HEK293 (cell line): ENCODE results near the gene KLK6.

Experiments used
- BCL11B ChIP-seq: fragments of 450-650 bp; formaldehyde crosslinking; IDR thresholded peaks from 2 replicates; pipeline ENCODE4 v1.5.1; 2016; ENCODE audit warnings: low read depth, missing biosample characterization, missing genetic modification characterization
- HOXC10 ChIP-seq: sonication (generic); formaldehyde crosslinking; IDR thresholded peaks from 2 replicates; pipeline ENCODE4 v1.8.1; 2023; ENCODE audit warnings: mild to moderate bottlenecking, missing genetic modification reagents
- KLF10 ChIP-seq: fragments of 450-650 bp; IDR thresholded peaks from 2 replicates; pipeline ENCODE4 v1.5.1; 2018; ENCODE audit warnings: missing biosample characterization, mild to moderate bottlenecking, missing genetic modification characterization
- MZF1 ChIP-seq: fragments of 450-650 bp; formaldehyde crosslinking; IDR thresholded peaks from 2 replicates; pipeline ENCODE4 v1.5.1; 2017; ENCODE audit warnings: missing biosample characterization, missing genetic modification characterization, borderline replicate concordance
- OVOL3 ChIP-seq: fragments of 450-650 bp; formaldehyde crosslinking; IDR thresholded peaks from 2 replicates; pipeline ENCODE4 v1.5.1; 2016; ENCODE audit warnings: missing biosample characterization, missing genetic modification characterization
- PBX3 ChIP-seq: sonication (generic); formaldehyde crosslinking; IDR thresholded peaks from 2 replicates; pipeline ENCODE4 v1.8.1; 2022; ENCODE audit warnings: mild to moderate bottlenecking, moderate library complexity, missing genetic modification reagents
- RBAK ChIP-seq: fragments of 450-650 bp; formaldehyde crosslinking; IDR thresholded peaks from 2 replicates; pipeline ENCODE4 v1.5.1; 2016; ENCODE audit warnings: missing biosample characterization, missing genetic modification characterization
- SETDB1 ChIP-seq: IDR thresholded peaks from one replicate; pipeline ENCODE4 v1.6.1; 2017; ENCODE audit warnings: mild to moderate bottlenecking, low read length, moderate library complexity, mixed read lengths; ENCODE audit not compliant: insufficient read length
- TCF7L2 ChIP-seq: IDR thresholded peaks from 2 replicates; pipeline ENCODE4 v1.6.1; 2011; ENCODE audit warnings: low read depth, mild to moderate bottlenecking, inconsistent platforms, low read length, moderate library complexity, borderline replicate concordance
- YY2 ChIP-seq: fragments of 450-650 bp; formaldehyde crosslinking; IDR thresholded peaks from 2 replicates; pipeline ENCODE4 v1.5.1; 2016; ENCODE audit warnings: missing biosample characterization, missing genetic modification characterization
- ZBTB1 ChIP-seq: fragments of 450-650 bp; formaldehyde crosslinking; IDR thresholded peaks from 2 replicates; pipeline ENCODE4 v1.5.1; 2016; ENCODE audit warnings: missing biosample characterization, missing genetic modification characterization
- ZBTB48 ChIP-seq: fragments of 450-650 bp; formaldehyde crosslinking; IDR thresholded peaks from 2 replicates; pipeline ENCODE4 v1.5.1; 2016; ENCODE audit warnings: missing biosample characterization, missing genetic modification characterization
- ZIC2 ChIP-seq: fragments of 450-650 bp; formaldehyde crosslinking; IDR thresholded peaks from 2 replicates; pipeline ENCODE4 v1.5.1; 2016; ENCODE audit warnings: missing biosample characterization, missing genetic modification characterization
- ZNF10 ChIP-seq: fragments of 450-650 bp; formaldehyde crosslinking; IDR thresholded peaks from 2 replicates; pipeline ENCODE4 v1.5.1; 2017; ENCODE audit warnings: missing biosample characterization, missing genetic modification characterization
- ZNF157 ChIP-seq: fragments of 450-650 bp; formaldehyde crosslinking; IDR thresholded peaks from 2 replicates; pipeline ENCODE4 v1.5.1; 2016; ENCODE audit warnings: missing biosample characterization, missing genetic modification characterization
- ZNF175 ChIP-seq: fragments of 450-650 bp; formaldehyde crosslinking; IDR thresholded peaks from 2 replicates; pipeline ENCODE4 v1.5.1; 2016; ENCODE audit warnings: missing biosample characterization, missing genetic modification characterization
- ZNF2 ChIP-seq: fragments of 450-650 bp; formaldehyde crosslinking; IDR thresholded peaks from 2 replicates; pipeline ENCODE4 v1.5.1; 2016; ENCODE audit warnings: missing biosample characterization, missing genetic modification characterization
- ZNF248 ChIP-seq: fragments of 450-650 bp; formaldehyde crosslinking; IDR thresholded peaks from 2 replicates; pipeline ENCODE4 v1.5.1; 2017; ENCODE audit warnings: missing biosample characterization, missing genetic modification characterization
- ZNF280C ChIP-seq: fragments of 450-650 bp; formaldehyde crosslinking; IDR thresholded peaks from 2 replicates; pipeline ENCODE4 v1.5.1; 2016; ENCODE audit warnings: missing biosample characterization, missing genetic modification characterization
- ZNF324 ChIP-seq: fragments of 450-650 bp; formaldehyde crosslinking; IDR thresholded peaks from 2 replicates; pipeline ENCODE4 v1.5.1; 2016; ENCODE audit warnings: missing biosample characterization, missing genetic modification characterization
- ZNF391 ChIP-seq: fragments of 450-650 bp; formaldehyde crosslinking; IDR thresholded peaks from 2 replicates; pipeline ENCODE4 v1.5.1; 2016; ENCODE audit warnings: low read depth, missing biosample characterization, missing genetic modification characterization, borderline replicate concordance
- ZNF416 ChIP-seq: fragments of 450-650 bp; formaldehyde crosslinking; IDR thresholded peaks from 2 replicates; pipeline ENCODE4 v1.5.1; 2016; ENCODE audit warnings: missing biosample characterization, missing genetic modification characterization
- ZNF449 ChIP-seq: fragments of 450-650 bp; formaldehyde crosslinking; IDR thresholded peaks from 2 replicates; pipeline ENCODE4 v1.5.1; 2017; ENCODE audit warnings: missing biosample characterization, mild to moderate bottlenecking, missing genetic modification characterization, moderate library complexity
- ZNF510 ChIP-seq: fragments of 450-650 bp; formaldehyde crosslinking; IDR thresholded peaks from 2 replicates; pipeline ENCODE4 v1.5.1; 2018; ENCODE audit warnings: mild to moderate bottlenecking, missing genetic modification characterization, missing biosample characterization; ENCODE audit not compliant: insufficient replicate concordance
- ZNF514 ChIP-seq: fragments of 450-650 bp; formaldehyde crosslinking; IDR thresholded peaks from 2 replicates; pipeline ENCODE4 v1.5.1; 2016; ENCODE audit warnings: missing biosample characterization, missing genetic modification characterization
- ZNF555 ChIP-seq: fragments of 450-650 bp; formaldehyde crosslinking; conservative IDR thresholded peaks from 2 replicates; pipeline ENCODE4 v1.5.1; 2017; ENCODE audit warnings: missing biosample characterization, mild to moderate bottlenecking, missing genetic modification characterization, inconsistent platforms
- ZNF571 ChIP-seq: fragments of 450-650 bp; formaldehyde crosslinking; IDR thresholded peaks from 2 replicates; pipeline ENCODE4 v1.5.0; 2017; ENCODE audit warnings: missing biosample characterization, missing genetic modification characterization
- ZNF600 ChIP-seq: fragments of 450-650 bp; formaldehyde crosslinking; IDR thresholded peaks from 2 replicates; pipeline ENCODE4 v1.5.1; 2016; ENCODE audit warnings: missing biosample characterization, missing genetic modification characterization
- ZNF621 ChIP-seq: fragments of 450-650 bp; formaldehyde crosslinking; IDR thresholded peaks from 2 replicates; pipeline ENCODE4 v1.5.1; 2017; ENCODE audit warnings: missing biosample characterization, missing genetic modification characterization
- ZNF626 ChIP-seq: fragments of 450-650 bp; sonication (Bioruptor Pico); formaldehyde crosslinking; IDR thresholded peaks from 2 replicates; pipeline ENCODE4 v1.5.1; 2018; ENCODE audit warnings: missing biosample characterization, missing genetic modification characterization, inconsistent platforms
- ZNF645 ChIP-seq: fragments of 450-650 bp; formaldehyde crosslinking; IDR thresholded peaks from 2 replicates; pipeline ENCODE4; 2016; ENCODE audit warnings: missing biosample characterization, missing genetic modification characterization
- ZNF747 ChIP-seq: fragments of 450-650 bp; formaldehyde crosslinking; IDR thresholded peaks from 2 replicates; pipeline ENCODE4 v1.5.1; 2016; ENCODE audit warnings: missing biosample characterization, missing genetic modification characterization
- ZNF776 ChIP-seq: fragments of 450-650 bp; formaldehyde crosslinking; IDR thresholded peaks from 2 replicates; pipeline ENCODE4 v1.5.0; 2017; ENCODE audit warnings: missing biosample characterization, missing genetic modification characterization, borderline replicate concordance
- ZNF792 ChIP-seq: fragments of 450-650 bp; formaldehyde crosslinking; IDR thresholded peaks from 2 replicates; pipeline ENCODE4 v1.5.1; 2016; ENCODE audit warnings: missing biosample characterization, missing genetic modification characterization
- TF ChIP-seq, protein P1 (sequence below): fragments of 450-650 bp; formaldehyde crosslinking; IDR thresholded peaks from 2 replicates; pipeline ENCODE4 v1.5.1; 2016; ENCODE audit warnings: missing biosample characterization, missing genetic modification characterization

KLK6 gene

DNA sequence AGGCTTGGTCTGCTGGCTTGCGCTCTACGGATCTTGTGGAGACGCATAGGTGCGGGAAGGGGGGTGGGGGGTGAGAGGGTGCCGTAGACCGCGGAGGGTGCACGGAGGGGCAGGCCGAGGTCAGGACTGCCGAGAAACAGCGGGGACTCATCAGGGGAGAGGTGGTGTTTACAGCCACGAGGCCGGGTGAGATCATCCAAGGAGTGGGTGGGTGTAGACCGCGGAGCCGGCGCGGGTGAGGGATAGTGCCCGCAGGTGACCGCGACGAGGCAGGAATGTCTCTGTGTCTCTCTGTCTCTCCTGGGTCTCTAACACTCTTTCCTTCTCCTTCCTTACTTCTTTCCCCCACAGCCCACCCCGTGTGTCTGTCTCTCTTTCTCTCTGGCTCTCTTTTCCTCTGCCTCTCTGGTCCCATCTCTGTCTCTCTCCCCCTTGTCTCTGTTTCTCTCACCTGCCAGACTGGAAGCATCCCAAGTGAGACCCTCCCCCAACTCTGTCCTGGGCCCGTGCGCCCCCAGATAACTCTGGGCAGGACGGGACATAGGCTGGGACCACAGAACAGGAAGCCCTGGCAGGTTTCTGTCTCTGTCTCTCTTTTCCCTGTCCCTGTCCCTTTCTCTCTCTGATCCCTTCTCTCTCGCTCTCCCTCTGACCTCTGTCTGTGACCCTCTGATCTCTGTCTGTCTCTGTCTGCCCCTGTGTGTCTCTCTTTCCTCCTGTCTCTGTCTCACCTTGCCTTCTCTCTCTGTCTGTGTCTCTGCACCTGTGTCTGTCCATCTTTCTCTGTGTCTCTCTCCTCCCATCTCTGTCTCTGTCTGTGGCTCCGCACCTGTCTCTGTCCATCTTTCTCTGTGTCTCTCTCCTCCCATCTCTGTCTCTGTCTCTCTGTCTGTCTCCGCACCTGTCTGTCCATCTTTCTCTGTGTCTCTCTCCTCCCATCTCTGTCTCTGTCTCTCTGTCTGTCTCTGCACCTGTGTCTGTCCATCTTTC, 56.4 kb downstream of the KLK6 start (continued):
- TF ChIP-seq ZNF248 (tag by site-specific recombination) = no peak
- no peak for TF ChIP-seq TCF7L2
- no peak for TF ChIP-seq ZNF2 (tag by site-specific recombination)
- TF ChIP-seq ZNF157 (tag by site-specific recombination) = no peak
- no peak for TF ChIP-seq OVOL3 (tag by site-specific recombination)
- 0 out of 2 replicates have a peak, but pooled peaks have one; percentile 22 for TF ChIP-seq ZNF600 (tag by site-specific recombination)
- TF ChIP-seq ZNF10 (tag by site-specific recombination) = peak; percentile 95
- no peak for TF ChIP-seq ZNF175
- TF ChIP-seq ZBTB48 (tag by site-specific recombination) = no peak
- no peak for TF ChIP-seq ZNF510 (tag by site-specific recombination)
- no peak for TF ChIP-seq YY2 (tag by site-specific recombination)
- no peak for TF ChIP-seq MZF1 (tag by site-specific recombination)
- 0 out of 2 replicates have a peak, but pooled peaks have one; percentile 39 for TF ChIP-seq ZNF324 (tag by site-specific recombination)
- no peak for TF ChIP-seq ZNF449
- TF ChIP-seq ZNF514 (tag by site-specific recombination) = no peak
- no peak for TF ChIP-seq RBAK (tag by site-specific recombination)
- TF ChIP-seq ZNF621 (tag by site-specific recombination) = no peak
- TF ChIP-seq ZNF391 (tag by site-specific recombination) = 0 out of 2 replicates have a peak, but pooled peaks have one; percentile 39
- no peak for TF ChIP-seq BCL11B (tag by site-specific recombination)
- TF ChIP-seq ZNF555 (tag by site-specific recombination) = no peak
- no peak for TF ChIP-seq KLF10 (tag by site-specific recombination)
- no peak for TF ChIP-seq ZNF747
- no peak for TF ChIP-seq ZNF626
- TF ChIP-seq ZNF776 (tag by site-specific recombination) = no peak
- TF ChIP-seq ZBTB1 = no peak
- peak; percentile 80 for TF ChIP-seq ZIC2 (tag by site-specific recombination)
- TF ChIP-seq ZNF645 (tag by site-specific recombination) = no peak
- no peak for TF ChIP-seq PBX3 (CRISPR knock-in tag)
- TF ChIP-seq, protein P1, sequence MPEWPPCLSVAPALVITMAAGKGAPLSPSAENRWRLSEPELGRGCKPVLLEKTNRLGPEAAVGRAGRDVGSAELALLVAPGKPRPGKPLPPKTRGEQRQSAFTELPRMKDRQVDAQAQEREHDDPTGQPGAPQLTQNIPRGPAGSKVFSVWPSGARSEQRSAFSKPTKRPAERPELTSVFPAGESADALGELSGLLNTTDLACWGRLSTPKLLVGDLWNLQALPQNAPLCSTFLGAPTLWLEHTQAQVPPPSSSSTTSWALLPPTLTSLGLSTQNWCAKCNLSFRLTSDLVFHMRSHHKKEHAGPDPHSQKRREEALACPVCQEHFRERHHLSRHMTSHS (tag by site-specific recombination) = 0 out of 2 replicates have a peak, but pooled peaks have one; percentile 50
- TF ChIP-seq ZNF280C (tag by site-specific recombination) = no peak
- no peak for TF ChIP-seq SETDB1
- no peak for TF ChIP-seq ZNF416 (tag by site-specific recombination)
- TF ChIP-seq ZNF792 (tag by site-specific recombination) = no peak
- TF ChIP-seq HOXC10 = no peak
- TF ChIP-seq ZNF571 = no peak
